ENCODE measurements around the gene LSM10.

LSM10 gene

GRCh38 chr1:36397378-36398230, at the start of gene LSM10:
LSM10 (minus strand) TSS chr1:36397908; CDS start chr1:36394129, 3,779 bp downstream.
- DNase-seq (ENCODE audit: low spot score), result peak; percentile 86

DNA sequence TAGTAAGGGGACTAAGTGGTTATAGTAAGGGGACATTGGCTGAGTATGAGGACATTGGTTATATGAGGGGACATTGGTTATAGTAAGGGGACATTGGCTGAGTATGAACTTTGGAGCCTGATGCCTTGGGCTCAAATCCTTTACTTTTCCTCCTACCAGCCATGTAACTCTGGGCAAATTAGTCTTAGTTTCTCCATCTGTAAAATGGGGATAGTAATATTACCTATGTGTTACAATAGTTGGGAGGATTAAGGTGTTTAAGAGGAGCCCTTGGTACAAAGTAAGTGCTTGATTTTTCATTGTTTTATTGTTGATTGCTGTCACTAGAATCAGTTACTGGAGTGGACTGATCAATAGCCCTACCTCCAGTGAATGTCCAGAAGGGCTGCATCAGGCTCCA, 49.7 kb upstream of the LSM10 start:
- no peak for DNase-seq (ENCODE audit: low spot score)

DNA sequence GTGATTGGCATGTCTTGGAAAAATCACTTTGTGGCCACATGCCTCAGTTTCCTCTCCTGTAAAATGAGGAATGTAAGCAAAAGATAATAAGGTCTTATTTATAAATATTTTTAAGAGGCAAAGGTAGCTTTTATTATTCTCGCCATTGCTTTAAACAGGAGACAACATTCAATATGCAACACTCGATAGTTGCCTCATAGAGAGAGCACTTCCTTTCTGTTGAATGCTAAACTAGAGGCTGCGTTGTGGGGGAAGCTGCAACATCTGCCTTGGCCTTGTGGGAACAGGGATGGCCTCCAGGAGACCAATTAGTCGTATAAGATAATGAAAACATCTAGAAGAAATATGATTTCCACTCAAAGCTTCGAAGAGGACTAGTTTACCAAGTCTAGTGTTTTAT, 49.0 kb upstream of the LSM10 start:
- DNase-seq (ENCODE audit: low spot score), result no peak

- no peak for DNase-seq (ENCODE audit: low spot score)
Measured at GRCh38 chr1:36446271-36446670, 48.6 kb upstream of the LSM10 start.

- DNase-seq (ENCODE audit: low spot score), result no peak
Measured at GRCh38 chr1:36443297-36443696, 45.6 kb upstream of the LSM10 start.

- no peak for DNase-seq (ENCODE audit: low spot score)
Measured at GRCh38 chr1:36442337-36442736, 44.6 kb upstream of the LSM10 start.

GRCh38 chr1:36440646-36441045, 42.9 kb upstream of the LSM10 start:
- DNase-seq (ENCODE audit: low spot score), result no peak

GRCh38 chr1:36440044-36440443, 42.3 kb upstream of the LSM10 start:
- DNase-seq (ENCODE audit: low spot score), result no peak

- no peak for DNase-seq (ENCODE audit: low spot score)
Measured at GRCh38 chr1:36438715-36439114, 41.0 kb upstream of the LSM10 start.

DNA sequence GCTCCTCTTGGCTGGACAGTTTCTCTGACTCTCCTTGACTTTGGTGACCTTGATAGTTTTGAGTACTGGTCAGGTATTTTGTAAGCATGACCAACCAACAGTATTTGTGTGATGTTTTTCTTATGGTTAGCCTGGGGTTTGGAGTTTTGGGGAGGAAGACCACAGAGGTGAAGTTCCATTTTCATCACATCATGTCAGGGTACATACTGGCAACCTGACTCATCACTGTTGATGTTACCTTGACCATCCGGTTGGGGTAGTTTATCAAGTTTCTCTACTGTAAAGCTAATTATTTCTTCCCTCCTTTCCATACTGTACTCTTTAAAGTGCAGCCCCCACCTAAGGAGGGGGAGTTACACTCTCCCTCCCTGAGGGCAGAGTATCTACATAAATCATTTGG, 39.1 kb upstream of the LSM10 start:
- DNase-seq (ENCODE audit: low spot score), result no peak

DNA sequence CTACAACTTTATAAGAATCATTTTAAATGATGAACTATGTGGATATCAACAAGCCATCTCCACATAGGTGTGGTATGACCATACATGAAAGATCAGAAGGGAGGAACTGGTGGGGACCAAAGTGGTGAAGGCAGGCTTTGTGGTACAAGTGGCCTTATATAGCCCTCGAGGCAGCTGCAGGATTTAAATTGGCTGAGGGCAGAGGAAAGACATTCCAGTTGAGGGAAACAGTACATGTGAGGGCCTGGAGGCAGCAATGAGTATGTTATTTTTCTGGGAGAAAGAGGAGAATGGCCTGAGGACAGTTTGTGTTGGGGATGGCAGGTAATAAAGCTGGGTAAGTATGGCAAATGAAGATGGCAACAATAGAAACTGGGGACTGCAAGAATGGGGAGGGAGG, 35.4 kb upstream of the LSM10 start:
- DNase-seq (ENCODE audit: low spot score), result no peak

DNA sequence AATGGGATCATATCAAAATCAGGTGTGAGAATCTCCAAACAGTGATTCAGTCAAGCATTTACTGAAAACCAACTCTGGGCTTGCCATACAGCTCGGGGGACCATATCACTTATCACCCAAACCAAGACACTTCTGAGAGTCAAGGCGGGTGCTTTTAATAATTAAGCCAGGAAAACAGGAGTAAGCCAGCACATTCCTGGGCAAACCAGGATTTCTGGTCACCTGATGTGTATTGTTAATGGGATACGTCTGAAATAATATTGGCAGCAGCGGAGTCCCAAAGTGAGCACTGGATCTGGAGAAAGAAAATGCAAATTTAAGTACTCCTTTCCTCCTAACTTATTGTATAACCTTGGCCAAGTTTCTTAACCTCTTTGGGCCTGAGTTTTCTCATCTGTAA, 34.9 kb upstream of the LSM10 start:
- no peak for DNase-seq (ENCODE audit: low spot score)

DNA sequence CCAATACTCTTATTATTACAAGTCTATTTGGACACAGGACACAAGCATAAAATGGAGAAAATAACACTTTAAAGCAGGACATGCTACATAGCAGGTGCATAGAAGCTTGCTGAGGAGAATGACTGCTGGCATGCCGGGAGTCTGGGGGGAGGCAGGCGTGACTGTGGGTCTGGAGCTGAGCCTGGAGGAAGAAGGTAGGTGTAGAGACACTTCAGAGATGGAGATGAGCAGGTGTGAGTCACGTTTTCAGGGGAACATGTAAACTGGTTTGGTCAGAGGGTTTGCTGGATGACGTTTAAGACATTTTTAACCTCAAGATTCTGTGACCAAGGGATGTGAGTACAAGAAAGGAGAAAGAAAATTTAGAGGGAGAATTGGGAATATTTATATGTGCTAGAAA, 28.1 kb upstream of the LSM10 start:
- no peak for DNase-seq (ENCODE audit: low spot score)

DNA sequence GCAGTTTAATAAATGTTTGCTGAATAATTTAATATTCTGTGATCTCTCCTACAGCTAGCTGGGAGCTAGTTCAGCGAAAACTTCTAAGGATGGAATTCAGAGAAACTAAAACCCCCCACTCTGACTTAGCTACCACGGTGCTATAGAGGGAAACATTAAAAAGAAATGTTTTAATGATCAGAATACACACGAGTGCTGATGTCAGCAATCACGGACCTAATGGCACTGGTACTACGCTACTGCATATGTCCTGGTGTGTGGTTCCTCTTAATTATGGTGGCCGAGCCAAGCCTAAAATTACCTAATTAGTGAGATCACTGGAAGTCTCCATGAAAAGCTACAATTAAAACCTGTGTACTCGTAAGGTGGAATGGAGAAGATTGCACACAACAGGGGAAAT, 23.9 kb upstream of the LSM10 start:
- no peak for DNase-seq (ENCODE audit: low spot score)

- peak; percentile 69 for DNase-seq (ENCODE audit: low spot score)
Measured at GRCh38 chr1:36420836-36421317, 23.2 kb upstream of the LSM10 start.

DNA sequence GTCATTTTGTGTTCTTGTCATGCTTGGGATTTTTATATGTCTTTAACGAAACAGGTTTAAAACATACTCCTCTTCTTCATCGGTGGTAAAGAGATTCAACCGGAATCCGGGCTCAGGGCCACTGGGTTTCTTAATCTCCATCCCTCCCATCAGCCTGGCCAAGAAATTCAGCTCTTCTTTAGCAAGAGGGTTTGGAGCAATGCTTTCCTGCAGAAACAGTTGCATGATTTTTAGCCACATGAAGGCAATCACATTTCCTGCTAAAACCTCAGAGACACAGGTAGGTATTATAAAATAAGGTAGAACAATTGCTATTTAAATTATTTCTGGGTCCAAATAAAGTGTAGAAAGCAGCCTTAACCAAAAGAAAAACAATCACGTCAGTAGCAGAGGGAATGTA, 22.7 kb upstream of the LSM10 start:
- no peak for DNase-seq (ENCODE audit: low spot score)

DNA sequence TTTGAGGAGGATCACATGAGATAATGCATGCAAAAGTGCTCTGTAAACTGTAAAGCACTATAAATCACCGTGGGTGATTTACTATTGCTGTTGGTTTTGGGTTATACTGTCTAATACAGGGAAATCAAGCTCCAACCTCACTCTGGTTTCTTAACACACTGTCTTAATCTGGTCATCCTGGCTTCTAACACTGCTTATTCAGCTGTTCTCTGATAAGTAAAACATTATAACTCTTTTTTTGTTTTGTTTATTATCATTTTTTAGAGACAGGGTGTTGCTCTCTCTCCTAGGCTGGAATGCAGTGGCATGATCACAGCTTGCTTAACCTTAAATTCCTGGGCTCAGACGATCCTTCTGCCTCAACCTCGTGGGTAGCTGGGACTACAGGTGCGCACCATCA, 21.9 kb upstream of the LSM10 start:
- DNase-seq (ENCODE audit: low spot score), result no peak

DNA sequence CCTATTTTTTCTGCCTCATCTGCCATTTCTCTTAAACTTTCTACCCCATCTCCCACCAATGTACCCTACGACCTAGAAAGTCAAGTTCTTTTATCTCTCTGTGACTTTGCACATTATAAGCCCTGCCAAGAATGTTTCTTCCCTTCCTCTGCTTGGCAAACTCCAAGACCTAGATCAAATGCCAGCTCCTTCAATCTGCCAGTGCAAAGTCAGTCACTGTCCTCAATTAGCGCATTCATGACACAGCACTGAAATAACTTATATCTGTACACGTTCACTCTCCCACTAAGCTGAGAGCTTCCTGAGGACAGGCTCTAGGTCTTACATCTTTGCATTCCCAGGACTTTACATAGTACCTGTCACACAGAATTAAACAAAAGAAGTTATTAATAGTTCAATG, 21.4 kb upstream of the LSM10 start:
- DNase-seq (ENCODE audit: low spot score), result no peak

- DNase-seq (ENCODE audit: low spot score), result no peak
Measured at GRCh38 chr1:36417931-36418330, 20.2 kb upstream of the LSM10 start.

DNA sequence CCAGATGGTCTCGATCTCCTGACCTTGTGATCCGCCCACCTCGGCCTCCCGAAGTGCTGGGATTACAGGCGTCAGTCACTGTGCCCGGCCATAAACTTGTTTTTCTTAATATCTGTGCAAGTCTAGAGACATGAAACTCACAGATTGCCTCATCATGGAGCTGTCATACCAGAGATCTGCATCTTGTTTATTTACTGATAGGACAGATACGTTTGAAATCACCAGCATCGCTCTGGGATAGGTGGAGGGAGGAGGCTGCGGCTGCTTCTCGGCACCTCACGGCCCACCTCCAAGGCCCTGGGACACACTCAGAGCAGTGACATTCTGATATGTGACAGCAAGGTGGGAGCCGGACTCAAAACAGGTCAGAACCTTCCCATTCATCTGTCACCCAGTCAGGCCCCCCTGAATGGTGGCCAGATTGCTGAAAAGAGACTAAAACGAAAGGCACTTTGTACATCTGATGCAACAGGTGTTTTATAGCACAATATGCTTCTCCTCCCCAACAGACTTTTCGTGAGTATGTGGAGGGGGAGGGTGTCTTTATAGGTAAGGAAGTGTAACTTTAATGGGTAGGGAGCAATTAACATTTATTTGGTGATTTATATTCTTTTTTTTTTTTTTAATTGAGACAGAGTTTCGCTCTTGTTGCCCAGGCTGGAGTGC, 18.1 kb upstream of the LSM10 start:
- no peak for DNase-seq (ENCODE audit: low spot score)

GRCh38 chr1:36414384-36414783, 16.7 kb upstream of the LSM10 start:
- no peak for DNase-seq (ENCODE audit: low spot score)

DNA sequence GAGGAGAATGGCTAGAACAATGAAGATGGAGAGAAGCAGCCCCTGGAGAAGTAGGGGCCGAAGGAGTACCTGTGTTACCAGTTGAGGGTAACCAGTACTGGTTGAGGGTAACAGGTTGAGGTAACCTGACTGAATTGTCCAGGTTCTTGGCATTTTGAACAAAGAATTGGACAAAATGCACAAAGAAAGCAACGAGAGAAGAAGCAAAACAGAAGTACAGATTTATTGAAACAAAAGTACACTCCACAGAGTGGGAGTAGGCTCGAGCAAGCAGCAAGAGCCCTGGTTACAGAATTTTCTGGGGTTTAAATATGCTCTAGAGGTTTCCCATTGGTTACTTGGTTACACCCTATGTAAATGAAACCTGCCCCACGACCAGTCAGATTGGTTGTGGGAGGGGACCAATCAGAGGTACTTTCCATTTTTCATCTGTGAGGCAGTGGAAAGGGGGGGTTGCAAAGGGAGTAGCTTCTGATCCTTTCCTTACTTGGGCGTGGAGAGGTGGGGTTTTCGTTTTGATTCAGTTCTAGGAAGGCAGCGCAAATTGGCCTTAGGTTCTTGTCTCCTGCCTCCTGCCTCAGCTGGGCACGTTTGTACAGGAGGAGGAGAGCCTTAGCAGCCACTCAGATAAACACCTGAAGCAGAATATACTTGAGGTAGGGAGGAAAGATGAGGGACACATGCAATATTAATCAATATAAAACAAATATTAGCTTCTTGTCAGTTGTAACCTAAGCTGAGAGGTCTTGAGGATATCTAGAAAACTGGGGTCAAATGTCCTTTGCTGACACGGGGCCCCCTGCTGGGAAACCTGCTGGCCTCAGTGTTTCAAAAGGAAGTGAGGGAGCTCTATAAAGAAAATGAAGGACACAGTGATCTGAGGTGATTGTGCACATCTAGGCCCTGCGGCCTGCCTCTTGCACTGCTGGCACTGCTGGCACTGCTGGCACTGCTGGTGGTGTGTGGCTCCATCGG, 14.3 kb upstream of the LSM10 start:
- peak; percentile 32 for DNase-seq (ENCODE audit: low spot score)

Data from SW480 (cell line).